ENCODE data around the gene SEPTIN3. TPM values are rescaled to one million over a fixed set of nuclear protein-coding genes. Genes with fewer than 3 reads are reported as not detected.

SEPTIN3 gene
- total and polyA plus RNA-seq, 10 of the 15 experiments (the other 5 are each of a cell fraction or from before 2014, with no cell fraction given), result 0.05 to 3.1 (median 0.87) TPM

GRCh38 chr22:41920271-41920976 lies 48.8 kb upstream of the SEPTIN3 start:
- Histone ChIP-seq H3K4me2 (ENCODE audit: control insufficient read depth, insufficient read depth) (peak overlapping the region; percentile 97), H4K20me1 (ENCODE audit: control insufficient read depth, insufficient read depth) (no peaks in the 10 kb centered on the region), H3K4me3 (peak overlapping the region; percentile 66), H3K9ac (ENCODE audit: control insufficient read depth, insufficient read depth, low read length) (peak overlapping the region; percentile 85), H3K27ac (ENCODE audit: control insufficient read depth, insufficient read depth) (peak overlapping the region; percentile 86), H2AFZ (ENCODE audit: control insufficient read depth, low read depth, low read length) (no peak overlapping the region), H3K9me3 (replicated peaks; ENCODE audit: control insufficient read depth, insufficient read depth, low read length) (no peaks in the 10 kb centered on the region), H3K27me3 (replicated peaks in 1 of 2; ENCODE audit: control insufficient read depth in 2 of 2, insufficient read depth in 2 of 2, low read length in 1 of 2) (peaks cover 0 to under 1% of the 10 kb centered on the region in 2 experiments; a peak in 2 of 4 replicates), H3K36me3 (ENCODE audit: control insufficient read depth in 2 of 2, insufficient read depth in 2 of 2, low read length in 1 of 2) (0 out of 4 replicates have a peak, but pooled peaks cover 0 to 9% of the 10 kb centered on the region in 2 experiments), H3K4me1 (ENCODE audit: control insufficient read depth, insufficient read depth, low read length) (peaks cover 68% of the 10 kb centered on the region), H3K79me2 (ENCODE audit: control insufficient read depth, insufficient read depth, low read length) (peaks cover 33% of the 10 kb centered on the region)
- POLR2A ChIA-PET, result interaction anchor here (0.9 to 15.3 kb wide), 14 partner anchors 15 to 302 kb away, joined by 3 to 599 read pairs (median 4); partner anchors contain the start of genes CENPM, SMDT1 and SREBF2
- under 1% methylated on average over 21 of the region's 21 CpGs for WGBS (ENCODE audit: insufficient coverage, insufficient replicate concordance, low lambda C conversion rate, missing lambda C conversion rate)
- peak; percentile 44 for FAIRE-seq
- peak; percentile 23 for ATAC-seq
- SMC1A ChIA-PET (ENCODE audit: uncharacterized antibody, unreplicated experiment), result interaction anchor here (0.7 to 15.4 kb wide), 5 partner anchors 19 to 590 kb away, joined by 3 to 321 read pairs (median 3); no protein-coding TSS in a partner anchor
- BruUV-seq (replicated peaks), result TSS peak; percentile 96
- RAD21 ChIA-PET (ENCODE audit: unreplicated experiment), result interaction anchor here (0.7 to 11.6 kb wide), 5 partner anchors 17 to 58 kb away, joined by 4 to 408 read pairs (median 8); partner anchors contain the start of gene CENPM
- intact Hi-C loops (cut with micrococcal nuclease; ENCODE audit: unreplicated experiment) (loop anchor here (1.0 to 5.0 kb wide), 2 partner anchors 20 to 88 kb away; partner anchors contain the start of gene SREBF2), in situ Hi-C loops (cut with MboI) (no loop called here)
- DNase-seq (ENCODE audit: low read depth, low spot score), result no peak
- CTCF ChIA-PET, result interaction anchor here (1.0 to 11.0 kb wide), 3 partner anchors 17 to 223 kb away, joined by 3 to 234 read pairs (median 3); partner anchors contain the start of gene SMIM45
- no peak for TF ChIP-seq ESRRA (IDR thresholded peaks at IDR 0.05; ENCODE audit: low read length)
- TF ChIP-seq MEF2A (IDR thresholded peaks at IDR 0.05; ENCODE audit: insufficient read depth, low read depth, low read length), result 0 out of 2 replicates have a peak, but pooled peaks have one; percentile 51
- TF ChIP-seq, protein P1, sequence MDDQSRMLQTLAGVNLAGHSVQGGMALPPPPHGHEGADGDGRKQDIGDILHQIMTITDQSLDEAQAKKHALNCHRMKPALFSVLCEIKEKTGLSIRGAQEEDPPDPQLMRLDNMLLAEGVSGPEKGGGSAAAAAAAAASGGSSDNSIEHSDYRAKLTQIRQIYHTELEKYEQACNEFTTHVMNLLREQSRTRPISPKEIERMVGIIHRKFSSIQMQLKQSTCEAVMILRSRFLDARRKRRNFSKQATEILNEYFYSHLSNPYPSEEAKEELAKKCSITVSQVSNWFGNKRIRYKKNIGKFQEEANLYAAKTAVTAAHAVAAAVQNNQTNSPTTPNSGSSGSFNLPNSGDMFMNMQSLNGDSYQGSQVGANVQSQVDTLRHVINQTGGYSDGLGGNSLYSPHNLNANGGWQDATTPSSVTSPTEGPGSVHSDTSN (IDR thresholded peaks at IDR 0.05; ENCODE audit: insufficient replicate concordance, low read depth, low read length), result peak; percentile 27
- peak; percentile 73; the same call in 1 of the 2 replicates for TF ChIP-seq TCF12 (IDR thresholded peaks at IDR 0.05; ENCODE audit: low read depth, low read length)
- peak in 1 of 2 experiments; percentile 64; a peak in 1 of 4 replicates for TF ChIP-seq SRF (IDR thresholded peaks at IDR 0.05; ENCODE audit: low read depth in 2 of 2, low read length in 2 of 2)
- peak; percentile 88; the same call in 1 of the 2 replicates for TF ChIP-seq PAX8 (IDR thresholded peaks at IDR 0.05)
- TF ChIP-seq ELK1 (IDR thresholded peaks at IDR 0.05; ENCODE audit: low read depth, low read length), result no peak
- TF ChIP-seq, protein P2, sequence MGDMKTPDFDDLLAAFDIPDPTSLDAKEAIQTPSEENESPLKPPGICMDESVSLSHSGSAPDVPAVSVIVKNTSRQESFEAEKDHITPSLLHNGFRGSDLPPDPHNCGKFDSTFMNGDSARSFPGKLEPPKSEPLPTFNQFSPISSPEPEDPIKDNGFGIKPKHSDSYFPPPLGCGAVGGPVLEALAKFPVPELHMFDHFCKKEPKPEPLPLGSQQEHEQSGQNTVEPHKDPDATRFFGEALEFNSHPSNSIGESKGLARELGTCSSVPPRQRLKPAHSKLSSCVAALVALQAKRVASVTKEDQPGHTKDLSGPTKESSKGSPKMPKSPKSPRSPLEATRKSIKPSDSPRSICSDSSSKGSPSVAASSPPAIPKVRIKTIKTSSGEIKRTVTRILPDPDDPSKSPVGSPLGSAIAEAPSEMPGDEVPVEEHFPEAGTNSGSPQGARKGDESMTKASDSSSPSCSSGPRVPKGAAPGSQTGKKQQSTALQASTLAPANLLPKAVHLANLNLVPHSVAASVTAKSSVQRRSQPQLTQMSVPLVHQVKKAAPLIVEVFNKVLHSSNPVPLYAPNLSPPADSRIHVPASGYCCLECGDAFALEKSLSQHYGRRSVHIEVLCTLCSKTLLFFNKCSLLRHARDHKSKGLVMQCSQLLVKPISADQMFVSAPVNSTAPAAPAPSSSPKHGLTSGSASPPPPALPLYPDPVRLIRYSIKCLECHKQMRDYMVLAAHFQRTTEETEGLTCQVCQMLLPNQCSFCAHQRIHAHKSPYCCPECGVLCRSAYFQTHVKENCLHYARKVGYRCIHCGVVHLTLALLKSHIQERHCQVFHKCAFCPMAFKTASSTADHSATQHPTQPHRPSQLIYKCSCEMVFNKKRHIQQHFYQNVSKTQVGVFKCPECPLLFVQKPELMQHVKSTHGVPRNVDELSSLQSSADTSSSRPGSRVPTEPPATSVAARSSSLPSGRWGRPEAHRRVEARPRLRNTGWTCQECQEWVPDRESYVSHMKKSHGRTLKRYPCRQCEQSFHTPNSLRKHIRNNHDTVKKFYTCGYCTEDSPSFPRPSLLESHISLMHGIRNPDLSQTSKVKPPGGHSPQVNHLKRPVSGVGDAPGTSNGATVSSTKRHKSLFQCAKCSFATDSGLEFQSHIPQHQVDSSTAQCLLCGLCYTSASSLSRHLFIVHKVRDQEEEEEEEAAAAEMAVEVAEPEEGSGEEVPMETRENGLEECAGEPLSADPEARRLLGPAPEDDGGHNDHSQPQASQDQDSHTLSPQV (IDR thresholded peaks at IDR 0.05), result peak; percentile 55; the same call in 1 of the 2 replicates
- peak; percentile 22; the same call in 1 of the 2 replicates for TF ChIP-seq POLR2AphosphoS2 (IDR thresholded peaks at IDR 0.05; ENCODE audit: low read depth, low read length)
- TF ChIP-seq HSF1 (IDR thresholded peaks at IDR 0.05; ENCODE audit: low read depth, low read length), result no peak
- peak; percentile 16; the same call in 1 of the 2 replicates for TF ChIP-seq ASH2L (IDR thresholded peaks at IDR 0.05; ENCODE audit: borderline replicate concordance, low read depth)

Data from GM12878 (cell line).